ENCODE data around the gene SLC31A1. TPM values are rescaled to one million over a fixed set of nuclear protein-coding genes. Genes with fewer than 3 reads are reported as not detected.
"Not testable (repeated sequence)": the region's sequence is repeated elsewhere in the genome, so short reads cannot be mapped to it uniquely, and the experiment has no call there.

The SLC31A1 gene
- total and polyA plus RNA-seq, 2 donors (not counting 1 experiment from before 2014, with no cell fraction given), result 1.1 to 3.2 TPM

- Histone ChIP-seq H3K4me2 (replicated peaks; ENCODE audit: low read depth, low read length, poor library complexity, severe bottlenecking) (no peak overlapping the region), H4K20me1 (ENCODE audit: control insufficient read depth, insufficient read depth, low read length, poor library complexity, severe bottlenecking) (no peaks in the 10 kb centered on the region), H2AFZ (ENCODE audit: insufficient read depth, low read depth, low read length, poor library complexity, severe bottlenecking) (no peak overlapping the region), H3K27me3 (replicated peaks in 1 of 4; ENCODE audit: control extremely low read depth in 1 of 4, control insufficient read depth in 3 of 4, insufficient read depth in 4 of 4, low read length in 3 of 4) (no peaks in the 10 kb centered on the region), H3K79me2 (ENCODE audit: control insufficient read depth, insufficient read depth, low read length) (no peaks in the 10 kb centered on the region), H3K4me1 (ENCODE audit: control insufficient read depth in 2 of 2, insufficient read depth in 2 of 2, low read length in 2 of 2) (no peaks in the 10 kb centered on the region), H3K27ac (ENCODE audit: low read length in 2 of 2) (peak overlapping the region in 1 of 2 donors; percentile 1), H3K9me3 (ENCODE audit: control extremely low read depth in 1 of 3, control insufficient read depth in 2 of 3, insufficient read depth in 1 of 3, low read length in 2 of 3) (no peaks in the 10 kb centered on the region), H3K9ac (ENCODE audit: low read length) (no peak overlapping the region), H3K4me3 (ENCODE audit: control extremely low read depth in 1 of 5, extremely low read depth in 1 of 5, insufficient read depth in 1 of 5, low read depth in 2 of 5, low read length in 4 of 5) (no peak overlapping the region), H3K36me3 (replicated peaks in 1 of 2; ENCODE audit: control extremely low read depth in 1 of 2, control insufficient read depth in 1 of 2, extremely low read depth in 1 of 2, insufficient read depth in 2 of 2, low read length in 1 of 2) (peaks cover 2 to 38% of the 10 kb centered on the region in 2 experiments)
- no peak overlapping the region for H3K4me3 Mint-ChIP-seq
- CTCF ChIA-PET, result no interaction called here
- H3K27me3 Mint-ChIP-seq, result no peaks in the 10 kb centered on the region
- ATAC-seq (ENCODE audit: low read depth) (no peak), DNase-seq (no peak)
- no peaks in the 10 kb centered on the region for H3K9me3 Mint-ChIP-seq (ENCODE audit: insufficient read depth)
- no peaks in the 10 kb centered on the region for H3K4me1 Mint-ChIP-seq
- POLR2A ChIA-PET, result no interaction called here
- H3K27ac Mint-ChIP-seq, result no peak overlapping the region
- TF ChIP-seq CTCF (IDR thresholded peaks at IDR 0.05) (no peak), EZH2 (IDR thresholded peaks at IDR 0.05; ENCODE audit: borderline replicate concordance, insufficient read depth, low read depth, low read length, poor library complexity, severe bottlenecking) (no peak)
- intact Hi-C loops (cut with micrococcal nuclease), result no loop called here
- WGBS (ENCODE audit: insufficient coverage), result 49% methylated on average over 5 of the region's 7 CpGs
Observed at GRCh38 chr9:113293285-113293878, 72.0 kb downstream of the SLC31A1 start.

- POLR2A ChIA-PET; CTCF ChIA-PET; intact Hi-C loops (cut with micrococcal nuclease): not testable (repeated sequence)
Observed at GRCh38 chr9:113296247-113296646, 74.9 kb downstream of the SLC31A1 start.

More at GRCh38 chr9:113296247-113296646, 74.9 kb downstream of the SLC31A1 start:
- H3K9ac ChIP-seq (ENCODE audit: low read length); H3K27ac ChIP-seq (ENCODE audit: low read length in 2 of 2); H3K4me1 Mint-ChIP-seq; H3K79me2 ChIP-seq (ENCODE audit: control insufficient read depth, insufficient read depth, low read length); H3K4me3 Mint-ChIP-seq; H3K4me3 ChIP-seq (ENCODE audit: control extremely low read depth in 1 of 5, extremely low read depth in 1 of 5, insufficient read depth in 1 of 5, low read depth in 2 of 5, low read length in 4 of 5); ATAC-seq (ENCODE audit: low read depth); H3K27me3 ChIP-seq (replicated peaks in 1 of 4; ENCODE audit: control extremely low read depth in 1 of 4, control insufficient read depth in 3 of 4, insufficient read depth in 4 of 4, low read length in 3 of 4); H2AFZ ChIP-seq (ENCODE audit: insufficient read depth, low read depth, low read length, poor library complexity, severe bottlenecking); H3K9me3 ChIP-seq (ENCODE audit: control extremely low read depth in 1 of 3, control insufficient read depth in 2 of 3, insufficient read depth in 1 of 3, low read length in 2 of 3); H3K9me3 Mint-ChIP-seq (ENCODE audit: insufficient read depth); DNase-seq; H3K4me1 ChIP-seq (ENCODE audit: control insufficient read depth in 2 of 2, insufficient read depth in 2 of 2, low read length in 2 of 2); H4K20me1 ChIP-seq (ENCODE audit: control insufficient read depth, insufficient read depth, low read length, poor library complexity, severe bottlenecking); H3K4me2 ChIP-seq (replicated peaks; ENCODE audit: low read depth, low read length, poor library complexity, severe bottlenecking); H3K27ac Mint-ChIP-seq: not testable (repeated sequence)
- H3K36me3 ChIP-seq (replicated peaks in 1 of 2; ENCODE audit: control extremely low read depth in 1 of 2, control insufficient read depth in 1 of 2, extremely low read depth in 1 of 2, insufficient read depth in 2 of 2, low read length in 1 of 2), result peaks cover 0 to 17% of the 10 kb centered on the region in 2 experiments
- peaks cover 13% of the 10 kb centered on the region for H3K27me3 Mint-ChIP-seq
- 99% methylated on average over 7 of the region's 8 CpGs for WGBS (ENCODE audit: insufficient coverage)

Data from B cell (primary cell).